Endometrial microvascular endothelial cells (primary cell): Measurements from ENCODE around the gene C5orf15. TPM values are rescaled to one million over a fixed set of nuclear protein-coding genes. Genes with fewer than 3 reads are reported as not detected.

Experiments
- in situ Hi-C: cut with HindIII; loops from 2 replicates; pipeline ENCODE4 v1.10.0; 2017; ENCODE audit warnings: low sequenced_read_pairs, low pct_unique_long_range_greater_than_20kb; ENCODE audit errors: inconsistent ontology term
- total RNA-seq: library from RNA; depleted of rRNA; stranded (reverse); fragments of >200 nt; gene quantifications from one replicate; pipeline ENCODE4 v1.2.3, GENCODE V29; 2015; ENCODE audit errors: inconsistent ontology term

The C5orf15 gene
- total RNA-seq, 1 donor from 2014 or later, result 40.9 TPM

- in situ Hi-C loops, result no loop called here
Measured at GRCh38 chr5:133913413-133914155, 54.8 kb downstream of the C5orf15 start.

DNA sequence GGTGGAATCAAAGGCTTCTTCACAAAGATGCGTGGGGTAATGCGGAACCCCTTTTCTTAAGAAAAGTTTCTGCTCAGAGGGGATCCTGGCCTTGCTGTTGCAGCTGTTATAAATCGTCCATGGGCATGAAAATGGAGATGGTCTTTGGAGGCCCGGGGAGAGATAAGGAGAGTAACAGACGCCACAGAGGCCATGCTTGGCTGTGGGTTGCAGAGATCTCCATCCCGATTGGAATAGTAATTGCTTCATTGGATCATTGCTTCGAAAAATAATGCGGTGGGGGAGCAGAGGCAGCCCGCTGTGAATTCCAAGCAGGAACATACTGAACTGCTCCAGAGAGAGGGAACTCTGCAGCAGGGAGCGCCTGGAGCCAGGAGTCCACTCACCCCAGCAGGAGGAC is 55.5 kb downstream of the C5orf15 start:
- in situ Hi-C loops, result no loop called here

DNA sequence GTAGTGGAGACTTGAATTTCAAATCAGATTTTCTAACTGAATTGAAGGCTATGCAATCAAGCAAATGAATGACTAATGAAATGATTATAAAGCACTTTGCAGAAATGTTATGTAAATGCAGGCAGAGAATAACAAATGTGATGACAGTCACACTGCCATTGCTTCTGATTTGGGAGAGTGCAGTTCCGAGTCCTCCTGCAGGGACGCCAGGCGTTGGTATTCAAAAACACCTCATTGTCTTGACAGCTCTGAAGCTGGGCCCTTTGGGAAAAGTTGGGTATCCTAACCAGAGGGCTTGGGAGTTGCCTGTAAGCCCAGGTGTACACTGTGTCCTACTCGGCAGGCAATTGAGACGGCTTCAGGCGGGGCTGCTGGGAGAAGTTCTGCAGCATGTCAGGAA is 57.9 kb downstream of the C5orf15 start:
- in situ Hi-C loops, result no loop called here

DNA sequence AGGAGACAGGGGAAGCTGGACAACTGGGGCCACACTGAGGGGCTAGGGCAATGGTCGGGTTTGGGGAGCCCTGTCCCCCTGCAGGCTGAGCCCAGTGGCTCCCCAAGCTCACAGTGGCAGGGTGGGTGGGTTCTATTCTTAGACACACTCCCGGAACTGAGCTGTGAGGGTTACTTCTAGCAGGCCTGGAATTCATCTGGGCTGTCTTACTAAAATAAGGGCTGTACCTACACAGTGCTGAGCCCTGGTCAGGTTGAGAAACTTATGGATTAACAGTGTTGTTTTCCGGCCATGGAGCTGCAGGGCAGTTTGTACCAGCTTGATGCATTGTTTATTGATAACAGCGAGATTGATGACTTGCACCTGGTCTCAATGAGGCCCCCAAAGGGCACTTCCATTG is 58.8 kb downstream of the C5orf15 start:
- in situ Hi-C loops, result no loop called here

DNA sequence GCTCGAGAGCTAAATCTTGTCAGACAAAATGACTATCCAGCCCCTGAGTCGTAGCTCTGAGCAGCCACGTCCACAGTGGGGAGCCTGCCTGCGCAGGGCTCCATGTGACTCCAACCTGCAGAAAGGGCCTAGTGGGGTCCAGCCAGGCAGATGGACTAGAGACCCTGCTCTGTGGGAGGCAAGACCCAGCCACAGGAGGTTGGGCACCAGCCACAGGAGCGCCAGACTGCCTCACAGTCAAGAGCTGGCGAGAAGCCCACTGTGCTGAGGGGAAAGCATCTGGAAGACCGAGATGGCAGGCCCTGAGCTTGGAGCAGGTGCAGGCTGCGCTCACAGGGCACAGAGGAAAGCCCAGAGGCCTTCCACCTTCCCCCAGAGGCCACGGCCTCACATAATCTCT is 61.4 kb downstream of the C5orf15 start:
- in situ Hi-C loops, result no loop called here

- in situ Hi-C loops, result no loop called here
Measured at GRCh38 chr5:133906303-133906702, 62.1 kb downstream of the C5orf15 start.

Other genes starting within 250 kb of the C5orf15 start
- 355 TPM for gene VDAC1, start 36.4 kb upstream of the C5orf15 start, total RNA-seq
- gene TCF7, start 146.1 kb upstream of the C5orf15 start, total RNA-seq, result 1.8 TPM
- 339 TPM for gene SKP1, start 208.3 kb upstream of the C5orf15 start, total RNA-seq